WTC11 (cell line): ENCODE results near the gene STOM. TPM values are rescaled to one million over a fixed set of nuclear protein-coding genes. Genes with fewer than 3 reads are reported as not detected.

Experiments used
- ATAC-seq: fragments of 200-7000 bp; cut with Tn5 transposase; 2 replicates; pipeline ENCODE4 v1.10.0; 2021; ENCODE audit warnings: mild to moderate bottlenecking, moderate library complexity
- CTCF ChIA-PET: fragments of 300-600 bp; sonication (Branson Sonifier 250); formaldehyde crosslinking; loops from one replicate; lab custom pipeline; 2021; ENCODE audit warnings: antibody characterized with exemption; lab: Charles Lee
- POLR2A ChIA-PET: fragments of 350-600 bp; sonication (Branson Sonifier 250); formaldehyde crosslinking; loops from one replicate; lab custom pipeline; 2021; ENCODE audit warnings: antibody characterized with exemption; lab: Charles Lee
- DNase-seq: peaks from one replicate; pipeline ENCODE4 v3.0.0; 2021; ENCODE audit warnings: low spot score
- H3K27ac Mint-ChIP-seq: 2 replicates; pipeline ENCODE4 v1.8.0; 2021; ENCODE audit warnings: mixed read lengths
- H3K27me3 Mint-ChIP-seq: 2 replicates; pipeline ENCODE4 v1.8.0; 2021; ENCODE audit warnings: low read depth, mild to moderate bottlenecking, moderate library complexity, mixed read lengths
- H3K36me3 Mint-ChIP-seq: 2 replicates; pipeline ENCODE4 v1.8.0; 2021; ENCODE audit warnings: mixed read lengths
- H3K4me1 Mint-ChIP-seq: 2 replicates; pipeline ENCODE4 v1.8.0; 2022; ENCODE audit warnings: mixed read lengths
- H3K4me3 Mint-ChIP-seq: 2 replicates; pipeline ENCODE4 v1.8.0; 2021; ENCODE audit warnings: mild to moderate bottlenecking, moderate library complexity, mixed read lengths
- H3K9me3 Mint-ChIP-seq: 2 replicates; pipeline ENCODE4 v1.8.0; 2021; ENCODE audit warnings: mixed read lengths
- AR ChIP-seq: fragments of 250-450 bp; sonication (Bioruptor Pico); IDR thresholded peaks from 2 replicates; pipeline ENCODE4 v1.9.0; 2021; ENCODE audit warnings: mild to moderate bottlenecking
- ARID4B ChIP-seq: sonication (generic); formaldehyde crosslinking; IDR thresholded peaks from 2 replicates; pipeline ENCODE4 v1.8.0; 2023; ENCODE audit warnings: missing genetic modification reagents, mild to moderate bottlenecking, borderline replicate concordance
- ATF6 ChIP-seq: sonication (generic); formaldehyde crosslinking; IDR thresholded peaks from 2 replicates; pipeline ENCODE4 v1.8.1; 2023; ENCODE audit warnings: mild to moderate bottlenecking, missing genetic modification reagents
- CTCF ChIP-seq: fragments of 200-600 bp; IDR thresholded peaks from 2 replicates; pipeline ENCODE4 v1.8.0; 2022; ENCODE audit warnings: antibody characterized with exemption
- FOXJ3 ChIP-seq: sonication (generic); formaldehyde crosslinking; IDR thresholded peaks from 2 replicates; pipeline ENCODE4 v1.9.0; 2021; ENCODE audit warnings: missing genetic modification reagents, mild to moderate bottlenecking, borderline replicate concordance
- GRHL2 ChIP-seq: fragments of 250-450 bp; sonication (Bioruptor Pico); IDR thresholded peaks from 2 replicates; pipeline ENCODE4 v1.8.0; 2022; ENCODE audit warnings: mild to moderate bottlenecking, moderate library complexity; ENCODE audit not compliant: insufficient replicate concordance, severe bottlenecking
- IRF2 ChIP-seq: sonication (generic); formaldehyde crosslinking; IDR thresholded peaks from 2 replicates; pipeline ENCODE4 v1.8.0; 2022; ENCODE audit warnings: low read depth, missing genetic modification reagents, borderline replicate concordance
- JUN ChIP-seq: sonication (generic); formaldehyde crosslinking; IDR thresholded peaks from 2 replicates; pipeline ENCODE4 v1.8.0; 2023; ENCODE audit warnings: mild to moderate bottlenecking, missing genetic modification reagents
- TEAD1 ChIP-seq: sonication (generic); formaldehyde crosslinking; IDR thresholded peaks from 2 replicates; pipeline ENCODE4 v1.8.0; 2022; ENCODE audit warnings: mild to moderate bottlenecking, missing genetic modification reagents
- TEAD4 ChIP-seq: sonication (generic); formaldehyde crosslinking; IDR thresholded peaks from 2 replicates; pipeline ENCODE4 v1.8.0; 2022; ENCODE audit warnings: mild to moderate bottlenecking, missing genetic modification reagents
- ZMAT4 ChIP-seq: fragments of 250-450 bp; sonication (Bioruptor Pico); IDR thresholded peaks from 2 replicates; pipeline ENCODE4 v1.9.0; 2021; ENCODE audit warnings: mild to moderate bottlenecking
- ZNF423 ChIP-seq: fragments of 250-450 bp; sonication (Bioruptor Pico); IDR thresholded peaks from 2 replicates; pipeline ENCODE4 v2.1.2; 2022; ENCODE audit warnings: mild to moderate bottlenecking, moderate library complexity
- ZNF671 ChIP-seq: fragments of 250-450 bp; sonication (Bioruptor Pico); IDR thresholded peaks from 2 replicates; pipeline ENCODE4 v1.8.0; 2021; ENCODE audit warnings: mild to moderate bottlenecking
- total RNA-seq: library from RNA; stranded (reverse); gene quantifications from 3 replicates; pipeline ENCODE4 v1.2.3, GENCODE V29; 2021

Gene STOM
- total RNA-seq, 1 experiment from 2014 or later: 32.9 TPM

- no peak for DNase-seq
- peaks cover 10% of the 10 kb centered on the region for H3K9me3 Mint-ChIP-seq
These were observed 34.9 kb upstream of the STOM start for GRCh38 chr9:121404906-121405305.

GRCh38 chr9:121399883-121400607 is 30.0 kb upstream of the STOM start:
- no peaks in the 10 kb centered on the region for H3K27me3 Mint-ChIP-seq
- DNase-seq: no peak
- POLR2A ChIA-PET: interaction anchor here (0.5 kb wide), 1 partner anchor 20 kb away, joined by 6 read pairs; no protein-coding TSS in a partner anchor
- peaks cover 9% of the 10 kb centered on the region for H3K4me1 Mint-ChIP-seq
- H3K36me3 Mint-ChIP-seq: peaks cover 3% of the 10 kb centered on the region; the same call in 1 of the 2 replicates
- TF ChIP-seq ARID4B (CRISPR knock-in tag) (no peak), CTCF (peak; percentile 74)
- TF ChIP-seq, all 79 proteins: peak for 1
- ATAC-seq: peak; percentile 47
- CTCF ChIA-PET: interaction anchor here (0.6 to 4.2 kb wide), 17 partner anchors 11 to 328 kb away, joined by 3 to 42 read pairs (median 4); partner anchors contain the start of gene GSN
- Mint-ChIP-seq H3K27ac (no peak overlapping the region), H3K9me3 (peaks cover 17% of the 10 kb centered on the region), H3K4me3 (no peak overlapping the region)

More at GRCh38 chr9:121404906-121405305, 34.9 kb upstream of the STOM start:
- Mint-ChIP-seq H3K27me3 (no peaks in the 10 kb centered on the region), H3K4me1 (peaks cover 8% of the 10 kb centered on the region), H3K36me3 (peaks cover 2% of the 10 kb centered on the region; the same call in 1 of the 2 replicates), H3K27ac (no peak overlapping the region), H3K4me3 (no peak overlapping the region)
- CTCF ChIA-PET: no interaction called here
- POLR2A ChIA-PET: no interaction called here
- no peak for TF ChIP-seq AR
- TF ChIP-seq GRHL2 (CRISPR knock-in tag): no peak
- TF ChIP-seq IRF2: no peak
- TF ChIP-seq TEAD1 (CRISPR knock-in tag): no peak
- TF ChIP-seq FOXJ3: no peak
- no peak for TF ChIP-seq ATF6
- TF ChIP-seq ZNF671 (CRISPR knock-in tag): no peak
- no peak for TF ChIP-seq ZMAT4 (CRISPR knock-in tag)
- TF ChIP-seq ZNF423 (CRISPR knock-in tag): no peak
- TF ChIP-seq TEAD4 (CRISPR knock-in tag): no peak
- TF ChIP-seq JUN (CRISPR knock-in tag): no peak
- no peak for ATAC-seq
